Liver (tissue), 9 donors: ENCODE measurements around the gene RARB. TPM values are rescaled to one million over a fixed set of nuclear protein-coding genes. Genes with fewer than 3 reads are reported as not detected.
A peak's percentile ranks its signal among the peaks of the same experiment; 100 is the strongest.

Experiments used
- DNase-seq: peaks from one replicate; pipeline ENCODE4 v3.0.0-alpha.2; 2017; ENCODE audit warnings: low spot score
- H3K27ac ChIP-seq, 2 donors: one replicate each; pipeline ENCODE4 v1.7.0; 2013; ENCODE audit warnings: inconsistent platforms in 2 of 2, low read length in 2 of 2, control low read depth in 1 of 2, low read depth in 1 of 2, mild to moderate bottlenecking in 1 of 2
- H3K27me3 ChIP-seq, 4 donors: one replicate each; pipeline versions ENCODE4 v1.6.1 to v1.7.0; 2013; ENCODE audit warnings: low read length in 3 of 4, inconsistent platforms in 1 of 4, mild to moderate bottlenecking in 1 of 4, moderate library complexity in 1 of 4; ENCODE audit not compliant: control insufficient read depth in 4 of 4, insufficient read depth in 4 of 4
- H3K36me3 ChIP-seq, 4 donors: one replicate each; pipeline versions ENCODE4 v1.6.1 to v1.7.0; 2013; ENCODE audit warnings: low read length in 3 of 4, mild to moderate bottlenecking in 3 of 4, low read depth in 1 of 4, moderate library complexity in 1 of 4; ENCODE audit not compliant: control insufficient read depth in 4 of 4, insufficient read depth in 3 of 4
- H3K4me1 ChIP-seq, 4 donors: one replicate each; pipeline versions ENCODE4 v1.6.1 to v1.7.0; 2013; ENCODE audit warnings: low read length in 3 of 4, mild to moderate bottlenecking in 3 of 4, moderate library complexity in 1 of 4; ENCODE audit not compliant: control insufficient read depth in 4 of 4, insufficient read depth in 4 of 4
- H3K4me3 ChIP-seq, 3 donors: one replicate each; pipeline versions ENCODE4 v1.6.1 to v1.7.0; 2013; ENCODE audit warnings: low read length in 3 of 3, control low read depth in 1 of 3, low read depth in 1 of 3, mild to moderate bottlenecking in 1 of 3
- H3K9ac ChIP-seq, 2 donors: one replicate each; pipeline ENCODE4 v1.7.0; 2013; ENCODE audit warnings: low read length in 2 of 2, mild to moderate bottlenecking in 2 of 2, moderate library complexity in 2 of 2, control low read depth in 1 of 2, low read depth in 1 of 2
- H3K9me3 ChIP-seq, 4 donors: one replicate each; pipeline versions ENCODE4 v1.6.1 to v1.7.0; 2013; ENCODE audit warnings: low read length in 3 of 4; ENCODE audit not compliant: control insufficient read depth in 4 of 4
- ATF3 ChIP-seq: IDR thresholded peaks from 2 replicates; pipeline ENCODE4 v1.6.1; 2016; ENCODE audit warnings: antibody characterized with exemption
- FOXA2 ChIP-seq: IDR thresholded peaks from 2 replicates; pipeline ENCODE4 v1.6.1; 2016; ENCODE audit warnings: antibody characterized with exemption
- GABPA ChIP-seq, 2 donors: IDR thresholded peaks in 1 of 2; conservative IDR thresholded peaks in 1 of 2; 2 replicates each; pipeline ENCODE4 v1.6.1; 2016; ENCODE audit warnings: antibody characterized with exemption in 2 of 2, mild to moderate bottlenecking in 1 of 2, moderate library complexity in 1 of 2
- HNF4G ChIP-seq: IDR thresholded peaks from 2 replicates; pipeline ENCODE4 v1.6.1; 2016; ENCODE audit warnings: antibody characterized with exemption
- JUND ChIP-seq, 2 donors: IDR thresholded peaks; 2 replicates each; pipeline ENCODE4 v1.6.1; 2016; ENCODE audit warnings: antibody characterized with exemption in 2 of 2
- NR2F2 ChIP-seq: IDR thresholded peaks from 2 replicates; pipeline ENCODE4 v1.6.1; 2016; ENCODE audit warnings: antibody characterized with exemption
- RAD21 ChIP-seq, 2 donors: IDR thresholded peaks; 2 replicates each; pipeline ENCODE4 v1.6.1; 2016; ENCODE audit warnings: antibody characterized with exemption in 2 of 2, mild to moderate bottlenecking in 2 of 2
- RXRA ChIP-seq, 2 donors: IDR thresholded peaks; 2 replicates each; pipeline ENCODE4 v1.6.1; 2017 to 2018; ENCODE audit warnings: antibody characterized with exemption in 2 of 2, mild to moderate bottlenecking in 1 of 2
- TAF1 ChIP-seq: conservative IDR thresholded peaks from 2 replicates; pipeline ENCODE4 v1.6.1; 2016; ENCODE audit warnings: antibody characterized with exemption, mild to moderate bottlenecking
- WGBS: extraction: QIAGEN DNeasy Blood & Tissue Kit; methylation state at CpG from one replicate; pipeline ENCODE4 v1.1.7; 2013; 5-methylcytosine and 5-hydroxymethylcytosine counted together
- polyA plus RNA-seq, 2 donors: library from polyadenylated mRNA; stranded (reverse) in 1 of 2; unstranded in 1 of 2; fragments of 200-250 nt in 1 of 2; fragments of >200 nt in 1 of 2; fragmentation: Nextera tagmentation in 1 of 2; extraction: Ambion mirVana in 1 of 2; gene quantifications; one replicate each; pipeline versions ENCODE4 v1.2.1 to v1.2.3, GENCODE V29; 2013 to 2015
- total RNA-seq, 2 donors: library from RNA; depleted of rRNA; stranded (reverse); fragments of >200 nt; gene quantifications; one replicate each; pipeline ENCODE4 v1.2.3, GENCODE V29; 2014
- TF ChIP-seq, protein P1 (sequence below): IDR thresholded peaks from 2 replicates; pipeline ENCODE4 v1.6.1; 2016; ENCODE audit warnings: antibody characterized with exemption
- TF ChIP-seq, protein P2 (sequence below): fragments of 150-350 bp; IDR thresholded peaks from 2 replicates; pipeline ENCODE4 v1.5.1; 2017; ENCODE audit warnings: improper control_type of control experiment, low read depth, low read length; ENCODE audit not compliant: missing input control
- TF ChIP-seq, protein P3 (sequence below): IDR thresholded peaks from 2 replicates; pipeline ENCODE4 v1.6.1; 2016; ENCODE audit warnings: antibody characterized with exemption, mild to moderate bottlenecking
- donor health status: healthy.
- donor health status: healthy.
- donor health status: healthy.
- donor health status: healthy.
- donor health status: healthy.

RARB gene
- total and polyA plus RNA-seq, 4 donors, result 2.1 to 3.3 (median 2.3) TPM

DNA sequence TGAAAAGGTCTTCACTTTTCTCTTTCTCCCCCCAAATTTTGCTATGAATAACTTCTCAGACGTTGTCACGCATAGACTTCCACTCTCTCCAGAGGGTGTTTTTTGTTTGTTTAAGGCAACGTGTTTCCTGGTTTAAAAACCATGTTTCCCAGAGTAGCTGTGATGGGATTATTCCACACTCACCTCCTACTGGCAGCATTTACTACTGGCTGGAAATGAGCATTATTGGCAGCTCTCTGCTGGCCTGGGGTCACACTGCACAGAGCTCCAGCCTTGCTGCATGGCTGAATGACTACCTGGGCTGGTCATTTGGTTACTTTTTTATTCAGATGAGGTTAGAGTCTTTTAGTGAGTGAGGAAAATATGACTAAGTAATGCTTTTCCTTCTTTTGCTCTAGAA lies 65.2 kb downstream of the RARB start:
- 74% methylated on average over 3 of the region's 3 CpGs for WGBS
- Histone ChIP-seq H3K27ac (no peak overlapping the region), H3K4me3 (peak overlapping the region in 1 of 3 donors; percentile 21), H3K9me3 (peaks cover 8 to 41% (median 17%) of the 10 kb centered on the region in 4 donors), H3K36me3 (peaks cover 0 to 2% (median under 1%) of the 10 kb centered on the region in 4 donors), H3K9ac (no peak overlapping the region), H3K4me1 (no peaks in the 10 kb centered on the region), H3K27me3 (no peaks in the 10 kb centered on the region)
- TF ChIP-seq FOXA2, result no peak
- DNase-seq, result no peak

- no peaks in the 10 kb centered on the region for H3K27me3 ChIP-seq
- H3K27ac ChIP-seq, result no peak overlapping the region
- TF ChIP-seq, protein P1, sequence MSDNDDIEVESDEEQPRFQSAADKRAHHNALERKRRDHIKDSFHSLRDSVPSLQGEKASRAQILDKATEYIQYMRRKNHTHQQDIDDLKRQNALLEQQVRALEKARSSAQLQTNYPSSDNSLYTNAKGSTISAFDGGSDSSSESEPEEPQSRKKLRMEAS, result no peak
- TF ChIP-seq NR2F2 (no peak), JUND (IDR thresholded peaks at IDR 0.05) (no peak), GABPA (IDR thresholded peaks at IDR 0.05 in 1 of 2, conservative IDR thresholded peaks at IDR 0.05 in 1 of 2) (no peak), TAF1 (no peak), RXRA (IDR thresholded peaks at IDR 0.05) (no peak), FOXA2 (no peak)
- TF ChIP-seq, protein P2, sequence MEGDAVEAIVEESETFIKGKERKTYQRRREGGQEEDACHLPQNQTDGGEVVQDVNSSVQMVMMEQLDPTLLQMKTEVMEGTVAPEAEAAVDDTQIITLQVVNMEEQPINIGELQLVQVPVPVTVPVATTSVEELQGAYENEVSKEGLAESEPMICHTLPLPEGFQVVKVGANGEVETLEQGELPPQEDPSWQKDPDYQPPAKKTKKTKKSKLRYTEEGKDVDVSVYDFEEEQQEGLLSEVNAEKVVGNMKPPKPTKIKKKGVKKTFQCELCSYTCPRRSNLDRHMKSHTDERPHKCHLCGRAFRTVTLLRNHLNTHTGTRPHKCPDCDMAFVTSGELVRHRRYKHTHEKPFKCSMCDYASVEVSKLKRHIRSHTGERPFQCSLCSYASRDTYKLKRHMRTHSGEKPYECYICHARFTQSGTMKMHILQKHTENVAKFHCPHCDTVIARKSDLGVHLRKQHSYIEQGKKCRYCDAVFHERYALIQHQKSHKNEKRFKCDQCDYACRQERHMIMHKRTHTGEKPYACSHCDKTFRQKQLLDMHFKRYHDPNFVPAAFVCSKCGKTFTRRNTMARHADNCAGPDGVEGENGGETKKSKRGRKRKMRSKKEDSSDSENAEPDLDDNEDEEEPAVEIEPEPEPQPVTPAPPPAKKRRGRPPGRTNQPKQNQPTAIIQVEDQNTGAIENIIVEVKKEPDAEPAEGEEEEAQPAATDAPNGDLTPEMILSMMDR, result no peak
- TF ChIP-seq, protein P3, sequence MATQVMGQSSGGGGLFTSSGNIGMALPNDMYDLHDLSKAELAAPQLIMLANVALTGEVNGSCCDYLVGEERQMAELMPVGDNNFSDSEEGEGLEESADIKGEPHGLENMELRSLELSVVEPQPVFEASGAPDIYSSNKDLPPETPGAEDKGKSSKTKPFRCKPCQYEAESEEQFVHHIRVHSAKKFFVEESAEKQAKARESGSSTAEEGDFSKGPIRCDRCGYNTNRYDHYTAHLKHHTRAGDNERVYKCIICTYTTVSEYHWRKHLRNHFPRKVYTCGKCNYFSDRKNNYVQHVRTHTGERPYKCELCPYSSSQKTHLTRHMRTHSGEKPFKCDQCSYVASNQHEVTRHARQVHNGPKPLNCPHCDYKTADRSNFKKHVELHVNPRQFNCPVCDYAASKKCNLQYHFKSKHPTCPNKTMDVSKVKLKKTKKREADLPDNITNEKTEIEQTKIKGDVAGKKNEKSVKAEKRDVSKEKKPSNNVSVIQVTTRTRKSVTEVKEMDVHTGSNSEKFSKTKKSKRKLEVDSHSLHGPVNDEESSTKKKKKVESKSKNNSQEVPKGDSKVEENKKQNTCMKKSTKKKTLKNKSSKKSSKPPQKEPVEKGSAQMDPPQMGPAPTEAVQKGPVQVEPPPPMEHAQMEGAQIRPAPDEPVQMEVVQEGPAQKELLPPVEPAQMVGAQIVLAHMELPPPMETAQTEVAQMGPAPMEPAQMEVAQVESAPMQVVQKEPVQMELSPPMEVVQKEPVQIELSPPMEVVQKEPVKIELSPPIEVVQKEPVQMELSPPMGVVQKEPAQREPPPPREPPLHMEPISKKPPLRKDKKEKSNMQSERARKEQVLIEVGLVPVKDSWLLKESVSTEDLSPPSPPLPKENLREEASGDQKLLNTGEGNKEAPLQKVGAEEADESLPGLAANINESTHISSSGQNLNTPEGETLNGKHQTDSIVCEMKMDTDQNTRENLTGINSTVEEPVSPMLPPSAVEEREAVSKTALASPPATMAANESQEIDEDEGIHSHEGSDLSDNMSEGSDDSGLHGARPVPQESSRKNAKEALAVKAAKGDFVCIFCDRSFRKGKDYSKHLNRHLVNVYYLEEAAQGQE, result no peak
- peaks cover 8 to 41% (median 17%) of the 10 kb centered on the region in 4 donors for H3K9me3 ChIP-seq
- no peaks in the 10 kb centered on the region for H3K4me1 ChIP-seq
- WGBS, result 90% methylated on average over 1 of the region's 1 CpG
- no peak overlapping the region for H3K4me3 ChIP-seq
- DNase-seq, result no peak
- peaks cover 0 to 2% (median under 1%) of the 10 kb centered on the region in 4 donors for H3K36me3 ChIP-seq
- no peak overlapping the region for H3K9ac ChIP-seq
Measured at GRCh38 chr3:25493786-25494185, 65.7 kb downstream of the RARB start.

GRCh38 chr3:25495304-25495703 lies 67.2 kb downstream of the RARB start:
- no peaks in the 10 kb centered on the region for H3K27me3 ChIP-seq
- H3K36me3 ChIP-seq, result peaks cover 0 to 2% (median under 1%) of the 10 kb centered on the region in 4 donors
- peaks cover 8 to 38% (median 17%) of the 10 kb centered on the region in 4 donors for H3K9me3 ChIP-seq
- WGBS, result 97% methylated on average over 1 of the region's 1 CpG
- H3K4me1 ChIP-seq, result no peaks in the 10 kb centered on the region
- no peak overlapping the region for H3K4me3 ChIP-seq
- no peak overlapping the region for H3K27ac ChIP-seq
- TF ChIP-seq, protein P1, result no peak
- no peak for TF ChIP-seq FOXA2
- TF ChIP-seq HNF4G, result no peak
- no peak for TF ChIP-seq RAD21 (IDR thresholded peaks at IDR 0.05)
- no peak for TF ChIP-seq ATF3
- TF ChIP-seq GABPA (IDR thresholded peaks at IDR 0.05 in 1 of 2, conservative IDR thresholded peaks at IDR 0.05 in 1 of 2), result no peak
- H3K9ac ChIP-seq, result no peak overlapping the region
- DNase-seq, result no peak
